PC-3 (cell line): ENCODE data around the gene DCAF5.

Experiments
- CTCF ChIP-seq: fragments of 300-600 bp; sonication (generic); conservative IDR thresholded peaks from 2 replicates; pipeline ENCODE4 v1.5.1; 2017; ENCODE audit warnings: antibody characterized with exemption, low read depth, mild to moderate bottlenecking, low read length
- EZH2 ChIP-seq: fragments of 300-600 bp; sonication (generic); IDR thresholded peaks from one replicate; pipeline ENCODE4 v1.6.1; 2017; ENCODE audit warnings: antibody characterized with exemption, mild to moderate bottlenecking, low read length; ENCODE audit not compliant: unreplicated experiment

DNA sequence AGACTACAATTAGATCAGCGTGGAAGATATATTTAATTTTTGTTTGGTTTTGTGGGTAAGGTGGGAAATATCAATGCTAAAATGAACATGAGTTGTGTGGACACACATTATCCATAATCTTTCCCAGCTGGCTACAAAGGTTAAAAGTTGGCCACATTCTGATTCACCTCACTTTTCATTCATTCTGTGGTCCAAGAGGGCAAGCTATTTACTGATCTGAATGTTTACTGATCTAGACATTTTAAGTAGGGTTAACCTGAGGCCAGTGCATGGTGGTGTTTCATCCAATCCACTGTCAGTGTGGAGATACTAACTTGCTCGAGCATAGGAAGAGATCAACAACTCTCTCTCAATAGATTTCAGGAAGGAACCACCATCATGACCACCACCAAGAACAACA, 71.6 kb downstream of the DCAF5 start:
- TF ChIP-seq CTCF (no peak), EZH2 (no peak)
